H9 (cell line): Measurements from ENCODE around the gene NR5A1. TPM values are rescaled to one million over a fixed set of nuclear protein-coding genes. Genes with fewer than 3 reads are reported as not detected.

Experiments
- DNase-seq: peaks from one replicate; pipeline ENCODE4 v3.0.0-alpha.2; 2017
- H2AFZ ChIP-seq: one replicate; pipeline ENCODE4 v1.6.1; 2013; ENCODE audit warnings: mild to moderate bottlenecking, low read length, control low read depth, moderate library complexity
- H2AK5ac ChIP-seq: 2 replicates; pipeline ENCODE4 v1.6.1; 2013; ENCODE audit warnings: low read length, control low read depth, mixed read lengths; ENCODE audit not compliant: insufficient read length
- H2BK120ac ChIP-seq: one replicate; pipeline ENCODE4 v1.6.1; 2013; ENCODE audit warnings: low read depth, mild to moderate bottlenecking, low read length, control low read depth, inconsistent platforms; ENCODE audit not compliant: poor library complexity, severe bottlenecking
- H2BK12ac ChIP-seq: 2 replicates; pipeline ENCODE4 v1.6.1; 2013; ENCODE audit warnings: low read length, control low read depth, mixed read lengths, low read depth; ENCODE audit not compliant: insufficient read length
- H2BK15ac ChIP-seq: 2 replicates; pipeline ENCODE4 v1.6.1; 2013; ENCODE audit warnings: low read depth, low read length, control low read depth
- H2BK20ac ChIP-seq: one replicate; pipeline ENCODE4 v1.6.1; 2013; ENCODE audit warnings: low read depth, mild to moderate bottlenecking, low read length, control low read depth, inconsistent platforms; ENCODE audit not compliant: poor library complexity, severe bottlenecking
- H2BK5ac ChIP-seq: 2 replicates; pipeline ENCODE4 v1.6.1; 2013; ENCODE audit warnings: low read length, control low read depth, mixed read lengths; ENCODE audit not compliant: insufficient read length
- H3K14ac ChIP-seq: 2 replicates; pipeline ENCODE4 v1.6.1; 2013; ENCODE audit warnings: low read length, control low read depth; ENCODE audit not compliant: insufficient read depth
- H3K18ac ChIP-seq: 2 replicates; pipeline ENCODE4 v1.6.1; 2013; ENCODE audit warnings: low read depth, mild to moderate bottlenecking, mixed read lengths, low read length, control low read depth; ENCODE audit not compliant: insufficient read length
- H3K23ac ChIP-seq: 2 replicates; pipeline ENCODE4 v1.6.1; 2013; ENCODE audit warnings: low read length, control low read depth, mixed read lengths, low read depth; ENCODE audit not compliant: insufficient read length
- H3K23me2 ChIP-seq: 2 replicates; pipeline ENCODE4 v1.6.1; 2013; ENCODE audit warnings: low read depth, mild to moderate bottlenecking, mixed read lengths, low read length, control low read depth; ENCODE audit not compliant: insufficient read length, poor library complexity, severe bottlenecking
- H3K27ac ChIP-seq: 2 replicates; pipeline ENCODE4 v1.5.1; 2013; ENCODE audit warnings: low read length, control low read depth, mixed read lengths, low read depth; ENCODE audit not compliant: insufficient read length
- H3K27me3 ChIP-seq: 2 replicates; pipeline ENCODE4 v1.6.1; 2013; ENCODE audit warnings: low read length, control low read depth, inconsistent platforms; ENCODE audit not compliant: insufficient read depth
- H3K4ac ChIP-seq: 2 replicates; pipeline ENCODE4 v1.6.1; 2013; ENCODE audit warnings: low read depth, mild to moderate bottlenecking, control low read depth, inconsistent platforms, low read length, moderate library complexity
- H3K4me1 ChIP-seq: 2 replicates; pipeline ENCODE4 v1.6.1; 2013; ENCODE audit warnings: low read length, control low read depth, inconsistent platforms; ENCODE audit not compliant: insufficient read depth
- H3K4me2 ChIP-seq: 2 replicates; pipeline ENCODE4 v1.6.1; 2013; ENCODE audit warnings: low read length, control low read depth, mixed read lengths; ENCODE audit not compliant: insufficient read length, insufficient read depth
- H3K56ac ChIP-seq: 2 replicates; pipeline ENCODE4 v1.6.1; 2013; ENCODE audit warnings: low read depth, mild to moderate bottlenecking, mixed read lengths, low read length, control low read depth; ENCODE audit not compliant: insufficient read length
- H3K79me1 ChIP-seq: 2 replicates; pipeline ENCODE4 v1.6.1; 2013; ENCODE audit warnings: low read depth, mild to moderate bottlenecking, moderate library complexity, low read length, control low read depth, inconsistent platforms; ENCODE audit not compliant: insufficient read depth, poor library complexity, severe bottlenecking
- H3K79me2 ChIP-seq: 2 replicates; pipeline ENCODE4 v1.6.1; 2013; ENCODE audit warnings: low read length, control low read depth, inconsistent platforms; ENCODE audit not compliant: insufficient read depth
- H3K9ac ChIP-seq: 2 replicates; pipeline ENCODE4 v1.6.1; 2013; ENCODE audit warnings: low read length, control low read depth, mixed read lengths; ENCODE audit not compliant: insufficient read length; ENCODE audit errors: extremely low read depth
- H3K9me3 ChIP-seq: one replicate; pipeline ENCODE4 v1.6.1; 2013; ENCODE audit warnings: low read depth, low read length, inconsistent platforms; ENCODE audit not compliant: control insufficient read depth
- H3T11ph ChIP-seq: one replicate; pipeline ENCODE4 v1.6.1; 2013; ENCODE audit warnings: mild to moderate bottlenecking, low read length, control low read depth, inconsistent platforms
- H4K20me1 ChIP-seq: one replicate; pipeline ENCODE4 v1.6.1; 2013; ENCODE audit not compliant: control insufficient read depth, insufficient read length, insufficient read depth
- H4K5ac ChIP-seq: 2 replicates; pipeline ENCODE4 v1.6.1; 2013; ENCODE audit warnings: low read depth, mild to moderate bottlenecking, mixed read lengths, low read length, control low read depth; ENCODE audit not compliant: insufficient read length
- H4K8ac ChIP-seq: replicated peaks from 2 replicates; pipeline ENCODE4 v1.6.1; 2013; ENCODE audit warnings: low read length, control low read depth, mixed read lengths, low read depth; ENCODE audit not compliant: insufficient read length
- H4K91ac ChIP-seq: 2 replicates; pipeline ENCODE4 v1.6.1; 2013; ENCODE audit warnings: low read depth, mild to moderate bottlenecking, moderate library complexity, mixed read lengths, low read length, control low read depth; ENCODE audit not compliant: insufficient read length
- H3K27ac Mint-ChIP-seq, 3 experiments: 2 replicates in 2 of 3; 3 replicates in 1 of 3; pipeline ENCODE4 v1.8.0; 2020 to 2021; ENCODE audit warnings: mixed read lengths in 3 of 3, mild to moderate bottlenecking in 1 of 3, moderate library complexity in 1 of 3
- H3K27me3 Mint-ChIP-seq: 2 replicates; pipeline ENCODE4 v1.8.0; 2021; ENCODE audit warnings: low read depth, mild to moderate bottlenecking, moderate library complexity, mixed read lengths
- H3K36me3 Mint-ChIP-seq, 3 experiments: 2 replicates in 2 of 3; 3 replicates in 1 of 3; pipeline ENCODE4 v1.8.0; 2020 to 2021; ENCODE audit warnings: low read depth in 3 of 3, mixed read lengths in 3 of 3; ENCODE audit not compliant: insufficient read depth in 1 of 3
- H3K4me1 Mint-ChIP-seq, 2 experiments: 2 replicates each; pipeline ENCODE4 v1.8.0; 2020; ENCODE audit warnings: mixed read lengths in 2 of 2
- H3K4me3 Mint-ChIP-seq, 2 experiments: 2 replicates in 1 of 2; 3 replicates in 1 of 2; pipeline ENCODE4 v1.8.0; 2020 to 2021; ENCODE audit warnings: mild to moderate bottlenecking in 2 of 2, mixed read lengths in 2 of 2, moderate library complexity in 1 of 2
- H3K9me3 Mint-ChIP-seq, 2 experiments: 2 replicates in 1 of 2; 3 replicates in 1 of 2; pipeline ENCODE4 v1.8.0; 2020; ENCODE audit warnings: mild to moderate bottlenecking in 2 of 2, mixed read lengths in 2 of 2, moderate library complexity in 1 of 2
- WGBS: extraction: QIAGEN DNeasy Blood & Tissue Kit; methylation state at CpG from one replicate; pipeline ENCODE4 v1.1.7; 2013; ENCODE audit warnings: missing lambda C conversion rate, low lambda C conversion rate, mixed read lengths; ENCODE audit not compliant: insufficient read length; ENCODE audit errors: extremely low coverage; 5-methylcytosine and 5-hydroxymethylcytosine counted together
- total RNA-seq: library from RNA; stranded (reverse); gene quantifications from 2 replicates; pipeline ENCODE4 v1.2.1, GENCODE V29; 2021
- TF ChIP-seq, protein P1 (sequence below): fragments of 200-600 bp; sonication (generic); conservative IDR thresholded peaks from 3 replicates; pipeline ENCODE4 v1.8.0; 2021; ENCODE audit warnings: antibody characterized with exemption, mild to moderate bottlenecking

NR5A1 gene
- total RNA-seq, 1 experiment from 2014 or later = 0.37 TPM

DNA sequence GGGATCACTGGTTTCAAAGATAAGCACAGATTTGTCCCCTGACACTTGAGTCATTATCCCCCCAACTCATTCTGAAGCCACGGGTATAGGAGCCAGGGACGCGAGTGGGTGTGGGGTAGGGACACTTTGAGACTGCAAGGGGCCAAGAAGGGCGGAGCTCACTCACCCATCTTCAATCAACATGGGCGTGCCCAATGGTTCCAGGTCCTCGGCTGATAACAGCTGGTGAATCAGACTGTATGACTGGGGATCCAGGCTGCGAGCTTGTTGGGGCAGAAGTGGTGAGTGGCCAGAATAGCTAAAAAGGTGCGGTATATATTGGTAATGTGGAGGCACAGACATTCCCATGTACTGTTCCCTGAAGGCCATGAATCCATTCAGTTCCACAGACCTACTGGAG lies 30.7 kb upstream of the NR5A1 start:
- TF ChIP-seq, protein P1, sequence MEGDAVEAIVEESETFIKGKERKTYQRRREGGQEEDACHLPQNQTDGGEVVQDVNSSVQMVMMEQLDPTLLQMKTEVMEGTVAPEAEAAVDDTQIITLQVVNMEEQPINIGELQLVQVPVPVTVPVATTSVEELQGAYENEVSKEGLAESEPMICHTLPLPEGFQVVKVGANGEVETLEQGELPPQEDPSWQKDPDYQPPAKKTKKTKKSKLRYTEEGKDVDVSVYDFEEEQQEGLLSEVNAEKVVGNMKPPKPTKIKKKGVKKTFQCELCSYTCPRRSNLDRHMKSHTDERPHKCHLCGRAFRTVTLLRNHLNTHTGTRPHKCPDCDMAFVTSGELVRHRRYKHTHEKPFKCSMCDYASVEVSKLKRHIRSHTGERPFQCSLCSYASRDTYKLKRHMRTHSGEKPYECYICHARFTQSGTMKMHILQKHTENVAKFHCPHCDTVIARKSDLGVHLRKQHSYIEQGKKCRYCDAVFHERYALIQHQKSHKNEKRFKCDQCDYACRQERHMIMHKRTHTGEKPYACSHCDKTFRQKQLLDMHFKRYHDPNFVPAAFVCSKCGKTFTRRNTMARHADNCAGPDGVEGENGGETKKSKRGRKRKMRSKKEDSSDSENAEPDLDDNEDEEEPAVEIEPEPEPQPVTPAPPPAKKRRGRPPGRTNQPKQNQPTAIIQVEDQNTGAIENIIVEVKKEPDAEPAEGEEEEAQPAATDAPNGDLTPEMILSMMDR = no peak
- Mint-ChIP-seq H3K4me3 (no peak overlapping the region), H3K36me3 (peaks cover 33 to 49% (median 40%) of the 10 kb centered on the region in 3 experiments; a peak in 6 of 7 replicates), H3K27ac (0 out of 7 replicates have a peak overlapping the region, but pooled peaks of 1 of the 3 experiments have one; percentile 39), H3K4me1 (no peaks in the 10 kb centered on the region), H3K9me3 (no peaks in the 10 kb centered on the region), H3K27me3 (no peaks in the 10 kb centered on the region)
- Histone ChIP-seq H3K79me2 (no peaks in the 10 kb centered on the region), H3K9ac (no peak overlapping the region), H2BK15ac (no peak overlapping the region), H3K4ac (no peak overlapping the region), H3K9me3 (no peaks in the 10 kb centered on the region), H4K5ac (no peak overlapping the region), H3K56ac (no peak overlapping the region), H2BK12ac (no peak overlapping the region), H2BK120ac (no peak overlapping the region), H3K23ac (no peak overlapping the region), H3K23me2 (no peaks in the 10 kb centered on the region), H2AK5ac (no peak overlapping the region), H3K14ac (no peak overlapping the region), H3K18ac (no peak overlapping the region), H4K8ac (no peak overlapping the region), H3K4me2 (no peak overlapping the region), H4K91ac (no peak overlapping the region), H2BK20ac (no peak overlapping the region), H4K20me1 (no peaks in the 10 kb centered on the region), H3K27me3 (no peaks in the 10 kb centered on the region), H3K27ac (no peak overlapping the region), H3K4me1 (no peaks in the 10 kb centered on the region), H3K79me1 (no peaks in the 10 kb centered on the region), H2AFZ (no peak overlapping the region), H3T11ph (no peak overlapping the region), H2BK5ac (no peak overlapping the region)
- no peak for DNase-seq
- no CpG with 5 or more reads among the region's 8 CpGs for WGBS
